CD4-positive, alpha-beta T cell treated with Interleukin-2 at 100 ng/mL for 4 hours (primary cell): ENCODE results near the gene MUTYH.

Source experiments
- DNase-seq: peaks from one replicate; pipeline ENCODE4 v3.0.0-alpha.2; 2020; ENCODE audit warnings: low spot score

Gene MUTYH

GRCh38 chr1:45348966-45349677 is 8.9 kb upstream of the MUTYH start:
- no peak for DNase-seq

GRCh38 chr1:45348609-45348965 is 8.3 kb upstream of the MUTYH start:
- DNase-seq = no peak

- DNase-seq = no peak
Measured at GRCh38 chr1:45348020-45348419, 7.8 kb upstream of the MUTYH start.

GRCh38 chr1:45346473-45346872 is 6.2 kb upstream of the MUTYH start:
- DNase-seq = no peak

GRCh38 chr1:45345014-45345413 is 4.8 kb upstream of the MUTYH start:
- no peak for DNase-seq

- no peak for DNase-seq
Measured at GRCh38 chr1:45344499-45344898, 4.3 kb upstream of the MUTYH start.

GRCh38 chr1:45340816-45341466 is 701 bp upstream of the MUTYH start:
- DNase-seq = no peak

GRCh38 chr1:45337630-45338325 is 2.5 kb downstream of the MUTYH start:
- no peak for DNase-seq

- no peak for DNase-seq
Measured at GRCh38 chr1:45335855-45336324, 4.3 kb downstream of the MUTYH start.

- DNase-seq = no peak
Measured at GRCh38 chr1:45334308-45335245, 5.7 kb downstream of the MUTYH start.

- DNase-seq = no peak
Measured at GRCh38 chr1:45332346-45332720, 7.9 kb downstream of the MUTYH start.

- DNase-seq = no peak
Measured at GRCh38 chr1:45331436-45332345, 8.5 kb downstream of the MUTYH start.

GRCh38 chr1:45329445-45329844 is 10.8 kb downstream of the MUTYH start:
- no peak for DNase-seq

GRCh38 chr1:45328680-45329079 is 11.6 kb downstream of the MUTYH start:
- DNase-seq = no peak

GRCh38 chr1:45327644-45328515 is 12.4 kb downstream of the MUTYH start:
- DNase-seq = no peak

GRCh38 chr1:45326627-45327623 is 13.3 kb downstream of the MUTYH start, which contains the start of gene HPDL:
HPDL (plus strand) TSS chr1:45326895; CDS start chr1:45327149, 254 bp downstream.
- peak; percentile 44 for DNase-seq

GRCh38 chr1:45325851-45326506 is 14.3 kb downstream of the MUTYH start:
- DNase-seq = no peak

GRCh38 chr1:45322486-45323040 is 17.7 kb downstream of the MUTYH start:
- DNase-seq = no peak
